ENCODE data around the gene CPE. TPM values are rescaled to one million over a fixed set of nuclear protein-coding genes. Genes with fewer than 3 reads are reported as not detected.
"Not testable (repeated sequence)": the region's sequence is repeated elsewhere in the genome, so short reads cannot be mapped to it uniquely, and the experiment has no call there.

The CPE gene
- total and polyA plus RNA-seq, 2 donors = 52.3 to 94.5 TPM

DNA sequence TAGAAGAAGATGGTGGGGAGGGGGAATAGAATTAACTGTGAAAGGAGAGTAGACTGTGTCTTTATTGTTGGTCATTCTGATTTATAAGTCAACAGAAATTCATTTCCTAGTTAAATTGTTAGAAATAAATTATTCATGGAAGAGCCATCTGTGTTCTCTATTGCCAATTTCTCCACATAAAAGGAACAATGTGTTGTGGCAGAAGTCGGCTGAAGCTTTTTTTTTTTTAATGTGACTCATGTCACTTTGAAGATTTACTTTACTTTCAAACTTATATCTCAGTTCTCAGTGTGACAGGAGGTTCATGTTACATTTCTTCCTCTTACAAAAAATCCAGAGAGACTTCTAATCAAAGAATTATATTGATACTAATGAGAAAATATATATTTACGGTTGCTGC is 60.5 kb downstream of the CPE start:
- Histone ChIP-seq H3K27me3 (ENCODE audit: control insufficient read depth in 2 of 2, insufficient read depth in 1 of 2, low read length in 1 of 2) (no peaks in the 10 kb centered on the region), H3K4me3 (ENCODE audit: low read length in 2 of 2) (no peak overlapping the region), H3K36me3 (ENCODE audit: control insufficient read depth in 2 of 2, insufficient read depth in 2 of 2, low read length in 1 of 2) (no peaks in the 10 kb centered on the region), H3K9me3 (ENCODE audit: control insufficient read depth in 2 of 2, insufficient read depth in 1 of 2, low read length in 1 of 2) (no peaks in the 10 kb centered on the region), H3K27ac (ENCODE audit: low read depth in 1 of 2, low read length in 1 of 2) (no peak overlapping the region), H3K4me1 (ENCODE audit: control insufficient read depth in 2 of 2, insufficient read depth in 2 of 2, low read length in 2 of 2) (no peaks in the 10 kb centered on the region)
- WGBS = 78% methylated on average over 2 of the region's 2 CpGs
- no peak for DNase-seq (ENCODE audit: low read depth in 6 of 9, low spot score in 9 of 9)

DNA sequence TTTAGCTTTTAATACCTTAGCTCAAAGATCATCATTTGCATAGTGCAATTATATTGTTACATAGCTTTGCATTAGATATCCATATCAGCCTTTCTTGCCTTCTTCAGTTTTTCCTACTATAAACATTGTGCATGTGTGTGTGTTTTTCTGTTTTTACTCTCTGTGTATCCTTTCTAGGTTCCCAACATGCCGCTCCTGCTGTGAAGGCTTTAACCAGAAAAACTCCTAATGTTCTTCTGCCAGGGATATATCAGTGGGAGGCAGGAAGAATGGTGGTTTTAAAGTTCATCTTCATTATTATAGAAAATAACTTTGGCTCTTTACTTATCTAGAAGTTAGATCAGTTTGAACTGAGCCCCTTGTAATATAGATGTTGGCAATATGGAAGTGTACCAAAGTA is 61.2 kb downstream of the CPE start:
- H3K4me1 ChIP-seq (ENCODE audit: control insufficient read depth in 2 of 2, insufficient read depth in 2 of 2, low read length in 2 of 2) = no peaks in the 10 kb centered on the region
- H3K9me3 ChIP-seq (ENCODE audit: control insufficient read depth in 2 of 2, insufficient read depth in 1 of 2, low read length in 1 of 2) = no peaks in the 10 kb centered on the region
- H3K4me3 ChIP-seq (ENCODE audit: low read length in 2 of 2) = no peak overlapping the region
- H3K36me3 ChIP-seq (ENCODE audit: control insufficient read depth in 2 of 2, insufficient read depth in 2 of 2, low read length in 1 of 2) = no peaks in the 10 kb centered on the region
- no peak overlapping the region for H3K27ac ChIP-seq (ENCODE audit: low read depth in 1 of 2, low read length in 1 of 2)
- DNase-seq (ENCODE audit: low read depth in 6 of 9, low spot score in 9 of 9) = no peak
- WGBS = 95% methylated on average over 1 of the region's 1 CpG
- H3K27me3 ChIP-seq (ENCODE audit: control insufficient read depth in 2 of 2, insufficient read depth in 1 of 2, low read length in 1 of 2) = no peaks in the 10 kb centered on the region

DNA sequence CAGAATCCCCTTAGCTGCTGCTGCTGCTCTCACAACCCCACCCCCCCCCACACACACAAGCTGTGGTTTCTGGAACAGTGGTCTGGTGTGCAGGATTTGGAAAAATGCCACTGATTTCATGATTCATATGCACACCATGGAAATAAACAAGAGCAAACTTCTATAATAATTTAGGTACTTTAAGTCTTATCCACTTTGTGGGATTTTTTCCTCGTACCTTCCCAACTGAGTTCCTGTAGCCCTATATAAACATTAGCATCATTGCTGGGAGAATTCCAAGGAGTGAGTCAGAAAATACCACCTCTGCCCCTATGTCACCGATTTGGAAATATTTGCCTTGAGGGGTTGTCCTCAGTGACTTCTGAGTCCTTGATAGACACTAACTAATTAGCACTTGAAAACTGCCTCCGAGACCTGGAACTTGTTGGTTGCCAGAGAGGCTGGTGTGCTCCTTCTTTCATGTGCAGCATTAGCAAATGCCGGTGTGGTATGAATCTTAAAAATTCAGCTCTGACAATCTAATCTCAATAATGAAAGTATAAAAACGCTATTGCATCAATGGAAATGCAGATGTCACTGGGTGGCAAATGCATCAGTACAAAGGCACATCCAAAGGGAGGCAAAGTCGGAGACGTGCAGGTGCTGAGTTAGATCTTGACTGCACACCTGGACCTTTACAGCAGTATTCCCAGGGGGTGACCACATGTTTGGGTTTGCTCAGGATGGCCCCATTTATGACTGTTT is 61.8 kb downstream of the CPE start:
- no peak for DNase-seq (ENCODE audit: low read depth in 6 of 9, low spot score in 9 of 9)
- Histone ChIP-seq H3K27ac (ENCODE audit: low read depth in 1 of 2, low read length in 1 of 2) (no peak overlapping the region), H3K36me3 (ENCODE audit: control insufficient read depth in 2 of 2, insufficient read depth in 2 of 2, low read length in 1 of 2) (no peaks in the 10 kb centered on the region), H3K4me1 (ENCODE audit: control insufficient read depth in 2 of 2, insufficient read depth in 2 of 2, low read length in 2 of 2) (no peaks in the 10 kb centered on the region), H3K4me3 (ENCODE audit: low read length in 2 of 2) (no peak overlapping the region), H3K9me3 (ENCODE audit: control insufficient read depth in 2 of 2, insufficient read depth in 1 of 2, low read length in 1 of 2) (no peaks in the 10 kb centered on the region), H3K27me3 (ENCODE audit: control insufficient read depth in 2 of 2, insufficient read depth in 1 of 2, low read length in 1 of 2) (no peaks in the 10 kb centered on the region)
- WGBS = 88% methylated on average over 7 of the region's 7 CpGs

DNA sequence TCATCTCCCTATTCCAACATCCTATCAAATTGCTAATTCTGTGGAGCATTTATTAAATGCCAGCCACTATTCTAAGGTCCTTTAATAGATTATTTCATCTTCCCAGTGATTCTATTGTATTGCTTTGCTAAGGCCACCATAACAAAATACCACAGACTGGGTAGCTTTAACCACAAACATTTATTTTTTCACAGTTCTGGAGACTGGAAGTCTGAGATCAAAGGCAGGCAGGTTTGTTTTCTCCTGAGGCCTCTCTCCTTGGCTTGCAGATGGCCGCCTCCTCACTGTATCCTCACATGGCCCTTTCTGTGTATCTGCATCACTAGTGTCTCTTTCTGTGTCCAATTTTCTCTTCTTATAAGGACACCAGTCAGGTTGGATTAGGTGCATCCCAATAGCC is 64.5 kb downstream of the CPE start:
- H3K4me3 ChIP-seq (ENCODE audit: low read length in 2 of 2) = no peak overlapping the region
- H3K27ac ChIP-seq (ENCODE audit: low read depth in 1 of 2, low read length in 1 of 2) = no peak overlapping the region
- 69% methylated on average over 1 of the region's 1 CpG for WGBS
- no peaks in the 10 kb centered on the region for H3K4me1 ChIP-seq (ENCODE audit: control insufficient read depth in 2 of 2, insufficient read depth in 2 of 2, low read length in 2 of 2)
- H3K9me3 ChIP-seq (ENCODE audit: control insufficient read depth in 2 of 2, insufficient read depth in 1 of 2, low read length in 1 of 2) = no peaks in the 10 kb centered on the region
- H3K36me3 ChIP-seq (ENCODE audit: control insufficient read depth in 2 of 2, insufficient read depth in 2 of 2, low read length in 1 of 2) = no peaks in the 10 kb centered on the region
- no peaks in the 10 kb centered on the region for H3K27me3 ChIP-seq (ENCODE audit: control insufficient read depth in 2 of 2, insufficient read depth in 1 of 2, low read length in 1 of 2)
- no peak for DNase-seq (ENCODE audit: low read depth in 6 of 9, low spot score in 9 of 9)

- WGBS = 96% methylated on average over 4 of the region's 4 CpGs
- H3K36me3 ChIP-seq (ENCODE audit: control insufficient read depth in 2 of 2, insufficient read depth in 2 of 2, low read length in 1 of 2) = no peaks in the 10 kb centered on the region
Measured at GRCh38 chr4:165448700-165449099, 69.9 kb downstream of the CPE start.

GRCh38 chr4:165449333-165449732 is 70.5 kb downstream of the CPE start:
- Histone ChIP-seq H3K4me1 (ENCODE audit: control insufficient read depth in 2 of 2, insufficient read depth in 2 of 2, low read length in 2 of 2) (no peaks in the 10 kb centered on the region), H3K27me3 (ENCODE audit: control insufficient read depth in 2 of 2, insufficient read depth in 1 of 2, low read length in 1 of 2) (no peaks in the 10 kb centered on the region), H3K9me3 (ENCODE audit: control insufficient read depth in 2 of 2, insufficient read depth in 1 of 2, low read length in 1 of 2) (no peaks in the 10 kb centered on the region), H3K36me3 (ENCODE audit: control insufficient read depth in 2 of 2, insufficient read depth in 2 of 2, low read length in 1 of 2) (no peaks in the 10 kb centered on the region), H3K27ac (ENCODE audit: low read depth in 1 of 2, low read length in 1 of 2) (no peak overlapping the region), H3K4me3 (ENCODE audit: low read length in 2 of 2) (no peak overlapping the region)
- DNase-seq (ENCODE audit: low read depth in 6 of 9, low spot score in 9 of 9) = peak in 1 of 9 donors; percentile 6
- 61% methylated on average over 6 of the region's 6 CpGs for WGBS

More at GRCh38 chr4:165448700-165449099, 69.9 kb downstream of the CPE start:
- Histone ChIP-seq H3K4me3 (ENCODE audit: low read length in 2 of 2) (no peak overlapping the region), H3K27ac (ENCODE audit: low read depth in 1 of 2, low read length in 1 of 2) (no peak overlapping the region), H3K9me3 (ENCODE audit: control insufficient read depth in 2 of 2, insufficient read depth in 1 of 2, low read length in 1 of 2) (no peaks in the 10 kb centered on the region), H3K27me3 (ENCODE audit: control insufficient read depth in 2 of 2, insufficient read depth in 1 of 2, low read length in 1 of 2) (no peaks in the 10 kb centered on the region), H3K4me1 (ENCODE audit: control insufficient read depth in 2 of 2, insufficient read depth in 2 of 2, low read length in 2 of 2) (no peaks in the 10 kb centered on the region)
- no peak for DNase-seq (ENCODE audit: low read depth in 6 of 9, low spot score in 9 of 9)

DNA sequence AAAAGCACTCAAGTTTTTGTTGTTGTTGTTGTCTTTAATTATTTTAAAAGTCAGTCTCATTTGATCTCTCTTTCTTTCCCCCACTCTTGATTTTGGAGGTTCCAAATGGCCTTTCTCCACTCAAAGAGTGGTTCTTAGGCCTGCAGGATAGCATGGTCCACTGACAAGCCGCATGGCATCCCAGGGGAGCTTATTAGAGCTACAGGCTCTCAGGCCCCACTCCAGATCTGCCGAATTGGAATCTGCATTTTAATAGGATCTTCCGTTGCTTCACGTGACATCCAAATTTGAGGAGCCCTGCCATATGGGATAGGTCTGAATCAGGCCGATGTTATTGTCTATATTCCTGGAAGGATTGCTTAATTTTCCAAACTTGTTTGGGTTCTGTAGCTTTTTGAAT is 72.1 kb downstream of the CPE start:
- no peak for DNase-seq (ENCODE audit: low read depth in 6 of 9, low spot score in 9 of 9)

DNA sequence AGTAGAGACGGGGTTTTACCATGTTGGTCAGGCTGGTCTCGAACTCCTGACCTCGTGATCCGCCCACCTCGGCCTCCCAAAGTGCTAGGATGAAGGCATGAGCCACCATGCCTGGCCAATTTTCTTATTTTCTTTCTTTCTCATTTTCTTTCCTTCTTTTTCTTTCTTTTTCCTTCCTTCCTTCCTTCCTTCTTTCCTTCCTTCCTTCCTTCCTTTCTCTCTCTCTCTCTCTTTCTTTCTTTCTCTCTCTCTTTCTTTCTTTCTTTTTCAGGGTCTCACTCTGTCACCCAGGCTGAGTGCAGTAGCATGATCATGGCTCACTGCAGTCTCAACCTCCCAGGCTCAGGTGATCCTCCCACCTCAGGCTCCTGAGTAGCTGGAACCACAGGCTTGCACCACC is 74.3 kb downstream of the CPE start:
- H3K9me3 ChIP-seq (ENCODE audit: control insufficient read depth in 2 of 2, insufficient read depth in 1 of 2, low read length in 1 of 2); H3K27me3 ChIP-seq (ENCODE audit: control insufficient read depth in 2 of 2, insufficient read depth in 1 of 2, low read length in 1 of 2); H3K27ac ChIP-seq (ENCODE audit: low read depth in 1 of 2, low read length in 1 of 2); H3K4me1 ChIP-seq (ENCODE audit: control insufficient read depth in 2 of 2, insufficient read depth in 2 of 2, low read length in 2 of 2); H3K4me3 ChIP-seq (ENCODE audit: low read length in 2 of 2); H3K36me3 ChIP-seq (ENCODE audit: control insufficient read depth in 2 of 2, insufficient read depth in 2 of 2, low read length in 1 of 2); DNase-seq (ENCODE audit: low read depth in 6 of 9, low spot score in 9 of 9): not testable (repeated sequence)
- 97% methylated on average over 5 of the region's 5 CpGs for WGBS

More for the DNA sequence above, 72.1 kb downstream of the CPE start:
- Histone ChIP-seq H3K27ac (ENCODE audit: low read depth in 1 of 2, low read length in 1 of 2) (no peak overlapping the region), H3K9me3 (ENCODE audit: control insufficient read depth in 2 of 2, insufficient read depth in 1 of 2, low read length in 1 of 2) (no peaks in the 10 kb centered on the region), H3K27me3 (ENCODE audit: control insufficient read depth in 2 of 2, insufficient read depth in 1 of 2, low read length in 1 of 2) (no peaks in the 10 kb centered on the region), H3K36me3 (ENCODE audit: control insufficient read depth in 2 of 2, insufficient read depth in 2 of 2, low read length in 1 of 2) (no peaks in the 10 kb centered on the region), H3K4me1 (ENCODE audit: control insufficient read depth in 2 of 2, insufficient read depth in 2 of 2, low read length in 2 of 2) (no peaks in the 10 kb centered on the region), H3K4me3 (ENCODE audit: low read length in 2 of 2) (no peak overlapping the region)
- 98% methylated on average over 5 of the region's 5 CpGs for WGBS

DNA sequence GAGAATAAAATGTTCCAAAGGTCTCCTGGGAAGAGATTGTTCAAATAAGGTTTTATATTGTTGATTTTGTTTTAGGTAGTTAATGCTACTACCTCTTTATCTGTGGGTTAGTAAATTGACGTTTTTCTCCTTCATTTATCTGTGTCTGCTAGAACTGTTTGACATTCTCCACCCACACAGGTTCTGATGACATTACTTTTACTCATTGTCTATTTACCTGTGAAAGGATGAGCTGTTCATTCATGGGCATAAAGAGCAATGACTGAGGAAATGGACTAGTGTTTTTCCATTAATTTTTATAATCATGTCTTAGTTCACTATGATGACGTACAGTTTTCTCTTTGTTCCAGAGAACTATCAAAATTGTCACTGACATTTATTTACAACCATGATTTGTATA is 75.6 kb downstream of the CPE start:
- H3K4me3 ChIP-seq (ENCODE audit: low read length in 2 of 2) = no peak overlapping the region
- no peak for DNase-seq (ENCODE audit: low read depth in 6 of 9, low spot score in 9 of 9)
- H3K9me3 ChIP-seq (ENCODE audit: control insufficient read depth in 2 of 2, insufficient read depth in 1 of 2, low read length in 1 of 2) = no peaks in the 10 kb centered on the region
- no peaks in the 10 kb centered on the region for H3K36me3 ChIP-seq (ENCODE audit: control insufficient read depth in 2 of 2, insufficient read depth in 2 of 2, low read length in 1 of 2)
- H3K27ac ChIP-seq (ENCODE audit: low read depth in 1 of 2, low read length in 1 of 2) = no peak overlapping the region
- 90% methylated on average over 2 of the region's 2 CpGs for WGBS
- H3K27me3 ChIP-seq (ENCODE audit: control insufficient read depth in 2 of 2, insufficient read depth in 1 of 2, low read length in 1 of 2) = no peaks in the 10 kb centered on the region
- H3K4me1 ChIP-seq (ENCODE audit: control insufficient read depth in 2 of 2, insufficient read depth in 2 of 2, low read length in 2 of 2) = no peaks in the 10 kb centered on the region
